GM19438 (cell line): ENCODE results near the gene BABAM1.

Experiments
- ATAC-seq: cut with Tn5 transposase; IDR thresholded peaks from one replicate; pipeline ENCODE4 v1.9.1; 2021; ENCODE audit warnings: low read depth; ENCODE audit not compliant: unreplicated experiment

BABAM1 gene

DNA sequence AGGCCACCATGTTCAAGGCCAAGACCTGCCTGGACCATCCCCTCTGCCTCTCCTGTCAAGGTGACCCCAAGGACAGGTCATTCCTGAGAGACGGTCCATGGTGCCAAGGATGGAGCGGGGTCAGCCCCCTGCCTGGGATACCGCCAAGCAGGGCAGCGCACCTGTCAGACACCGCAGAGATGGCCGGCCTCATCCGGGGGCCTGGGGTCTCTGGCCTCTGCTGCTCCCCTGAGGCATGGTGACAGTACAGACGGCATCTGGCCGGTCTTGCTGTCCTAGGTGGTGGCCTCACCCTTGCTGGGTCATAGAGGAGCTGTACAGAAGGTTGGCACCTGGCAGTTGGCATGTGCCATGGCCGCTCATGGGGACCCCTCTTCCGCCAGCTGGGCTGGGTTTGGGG, 53.2 kb downstream of the BABAM1 start:
- no peak for ATAC-seq

DNA sequence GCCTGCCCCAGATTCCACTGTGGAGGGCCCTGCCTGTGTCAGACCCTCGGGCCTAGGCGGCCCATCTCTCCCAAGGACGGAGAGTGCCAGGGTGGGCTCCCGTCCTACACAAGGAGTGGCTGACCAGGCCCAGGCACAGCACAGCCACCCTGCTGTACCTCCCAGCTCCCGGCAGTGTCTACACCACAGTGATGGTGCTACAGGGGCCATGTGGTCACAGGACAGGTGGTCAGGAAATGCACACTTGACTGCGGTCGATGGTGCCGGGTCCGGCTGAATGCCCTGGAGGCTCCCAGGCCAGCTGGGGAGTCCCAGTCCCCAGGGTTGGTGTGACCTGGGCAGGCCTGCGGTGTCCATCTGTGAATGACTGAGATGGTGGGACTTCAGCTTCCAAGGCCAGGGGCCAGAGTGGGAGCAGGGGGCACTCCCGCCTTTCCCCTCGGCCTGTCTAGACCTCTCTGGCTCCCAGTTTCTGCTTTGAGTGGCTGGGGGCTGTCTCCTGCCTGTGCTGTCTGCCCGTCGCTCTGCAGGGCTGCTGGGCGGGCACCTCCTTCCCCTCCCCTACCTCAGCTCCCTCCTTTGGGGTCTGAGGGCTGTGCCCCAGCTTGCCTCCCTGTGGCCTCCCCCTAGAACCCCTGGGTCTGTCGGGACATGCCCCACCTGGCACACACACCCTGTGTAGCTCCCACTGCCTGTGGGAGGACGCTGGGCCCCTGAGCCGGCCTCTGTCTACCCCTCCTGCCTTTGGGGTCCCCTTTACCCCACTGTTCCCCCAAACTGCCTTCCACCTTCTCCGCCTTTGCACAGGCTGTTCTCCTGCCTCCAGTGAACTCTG, 54.6 kb downstream of the BABAM1 start:
- no peak for ATAC-seq

GRCh38 chr19:17322854-17323253, 55.6 kb downstream of the BABAM1 start:
- ATAC-seq: no peak

DNA sequence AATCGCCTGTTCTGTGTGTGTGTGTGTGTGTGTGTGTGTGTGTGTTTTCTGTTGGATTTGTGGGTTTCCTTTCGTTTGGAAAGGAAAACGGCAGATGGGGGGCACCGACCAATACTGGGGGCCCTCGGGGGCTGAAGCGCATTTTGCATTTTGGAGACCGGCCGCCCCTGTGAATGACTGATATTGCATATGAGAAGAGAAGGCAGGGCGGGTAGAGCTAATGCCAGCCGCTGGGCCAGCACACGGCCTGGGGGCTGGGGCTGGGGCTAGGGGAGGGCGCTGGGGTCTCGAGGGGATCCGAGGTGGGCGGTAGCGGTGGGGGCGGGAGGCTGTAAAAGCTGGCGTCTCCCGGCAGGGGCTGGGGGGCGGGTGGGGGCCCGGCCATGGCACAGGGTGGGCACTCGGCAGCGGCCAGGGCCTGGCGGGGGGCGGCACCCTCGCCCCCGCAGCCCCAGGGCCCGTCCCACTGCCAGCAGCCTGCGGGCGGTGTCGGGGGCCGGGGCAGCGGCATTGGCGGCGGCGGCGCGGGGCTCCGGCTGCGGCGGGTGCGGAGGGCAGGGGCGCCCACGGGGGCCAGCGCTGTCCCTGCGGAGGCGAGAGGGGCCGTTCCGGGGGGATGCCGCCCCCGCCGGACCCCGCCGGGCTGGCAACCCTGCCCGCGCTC, 56.2 kb downstream of the BABAM1 start:
- ATAC-seq: no peak

DNA sequence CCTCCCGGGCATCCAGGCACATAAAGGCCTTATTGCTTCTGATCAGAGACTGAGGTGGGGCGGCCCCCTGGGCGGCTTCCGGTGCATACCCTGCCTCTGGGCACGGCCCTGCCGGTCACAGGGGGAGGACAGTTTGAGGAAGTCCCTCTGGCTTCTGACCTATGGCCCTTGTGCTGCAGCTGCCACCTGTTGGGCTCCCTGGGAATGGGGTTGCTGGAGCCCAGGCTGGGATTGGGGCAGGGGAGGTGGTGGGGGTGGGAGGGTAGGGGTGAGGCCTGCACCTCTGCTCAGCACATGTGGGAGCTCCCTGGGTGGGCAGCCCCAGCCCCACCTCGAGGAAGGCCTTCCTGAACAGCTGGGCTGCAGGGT, 56.7 kb downstream of the BABAM1 start:
- ATAC-seq: no peak

- no peak for ATAC-seq
Observed at GRCh38 chr19:17324357-17325114, 57.3 kb downstream of the BABAM1 start.

GRCh38 chr19:17325133-17325532, 57.9 kb downstream of the BABAM1 start:
- no peak for ATAC-seq

- no peak for ATAC-seq
Observed at GRCh38 chr19:17325881-17326594, 58.8 kb downstream of the BABAM1 start.

- ATAC-seq: no peak
Observed at GRCh38 chr19:17326595-17326966, 59.3 kb downstream of the BABAM1 start.

DNA sequence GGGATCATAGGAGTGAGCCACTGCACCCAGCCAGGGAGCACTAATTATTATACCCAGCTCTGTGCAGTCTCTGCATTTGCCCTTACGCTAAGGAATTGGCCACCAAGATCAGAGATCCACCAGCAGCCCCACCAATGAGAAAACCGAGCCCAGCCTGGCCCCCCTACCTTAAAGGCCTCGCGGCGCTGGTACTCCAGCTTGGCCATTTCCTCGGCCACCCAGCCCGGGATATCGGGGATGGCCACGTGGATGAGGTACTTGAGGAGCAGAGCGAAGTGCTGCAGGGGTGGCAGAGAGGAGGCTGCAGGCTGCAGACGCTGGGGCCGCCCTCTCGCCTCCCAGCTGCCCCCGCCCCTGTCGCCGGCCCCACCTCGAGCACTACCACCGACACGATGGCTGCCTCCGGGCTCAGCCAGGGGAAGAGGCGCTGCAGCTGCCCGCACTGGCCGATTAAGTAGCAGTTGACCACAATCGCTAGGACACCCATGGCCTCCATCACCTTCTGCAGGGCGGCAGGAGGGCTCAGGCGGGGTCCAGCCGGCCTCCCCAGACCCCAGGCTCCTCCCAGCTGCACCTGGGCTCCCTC, 59.9 kb downstream of the BABAM1 start:
- no peak for ATAC-seq

GRCh38 chr19:17327654-17328516, 60.6 kb downstream of the BABAM1 start:
- ATAC-seq: no peak
